ENCODE data around the gene STAT3. TPM values are rescaled to one million over a fixed set of nuclear protein-coding genes. Genes with fewer than 3 reads are reported as not detected.
"Not testable (repeated sequence)": the region's sequence is repeated elsewhere in the genome, so short reads cannot be mapped to it uniquely, and the experiment has no call there.

The STAT3 gene
- total RNA-seq, 2 experiments from 2014 or later, result 14.8 to 28.7 TPM

DNA sequence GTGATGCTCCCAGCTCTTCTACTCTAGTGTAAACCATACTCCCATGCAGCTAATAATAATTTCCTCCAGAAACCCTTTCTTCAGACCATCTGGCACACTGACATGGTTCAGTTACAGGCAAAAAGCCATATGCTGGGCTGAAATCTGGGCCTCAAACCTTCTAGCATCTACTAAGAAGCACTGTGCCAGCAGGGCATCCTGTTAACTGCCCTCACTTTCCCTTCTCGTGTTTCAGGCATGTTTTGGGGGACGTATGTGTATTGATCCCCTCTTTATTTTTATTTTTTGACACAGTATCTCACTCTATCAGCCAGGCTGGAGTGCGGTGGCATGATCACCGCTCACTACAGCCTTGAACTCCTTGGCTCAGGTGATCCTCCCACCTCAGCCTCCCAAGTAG lies 66.7 kb downstream of the STAT3 start:
- Histone ChIP-seq H3K4me2 (ENCODE audit: low read length) (no peak overlapping the region), H3K79me2 (ENCODE audit: insufficient read depth, low read depth, low read length) (no peaks in the 10 kb centered on the region), H3K4me3 (ENCODE audit: low read depth, low read length, poor library complexity, severe bottlenecking) (no peak overlapping the region), H3K27ac (ENCODE audit: low read depth, low read length, poor library complexity, severe bottlenecking) (no peak overlapping the region), H3K9me3 (ENCODE audit: low read length) (no peaks in the 10 kb centered on the region), H3K4me1 (ENCODE audit: insufficient read depth, low read length, poor library complexity, severe bottlenecking) (peaks cover 14% of the 10 kb centered on the region), H2AFZ (ENCODE audit: low read length) (no peak overlapping the region), H3K9me2 (ENCODE audit: insufficient read depth, low read length) (no peaks in the 10 kb centered on the region), H3K36me3 (ENCODE audit: insufficient read depth, low read length) (peaks cover 6% of the 10 kb centered on the region; the same call in 1 of the 2 replicates), H4K20me1 (ENCODE audit: insufficient read depth, low read length) (no peaks in the 10 kb centered on the region)
- BruUV-seq (replicated peaks), result no TSS peak
- no peak for DNase-seq (ENCODE audit: low spot score)
- no peak for TF ChIP-seq CTCF (conservative IDR thresholded peaks at IDR 0.05; ENCODE audit: low read length)
- no peak for TF ChIP-seq EZH2phosphoT487 (IDR thresholded peaks at IDR 0.05; ENCODE audit: borderline replicate concordance, low read depth, low read length)
- ChIA-PET CTCF (ENCODE audit: unreplicated experiment) (interaction anchor here (2.1 kb wide), 1 partner anchor 81 kb away, joined by 8 read pairs; no protein-coding TSS in a partner anchor), POLR2A (no interaction called here)
- intact Hi-C loops (cut with micrococcal nuclease; ENCODE audit: unreplicated experiment), result no loop called here

DNA sequence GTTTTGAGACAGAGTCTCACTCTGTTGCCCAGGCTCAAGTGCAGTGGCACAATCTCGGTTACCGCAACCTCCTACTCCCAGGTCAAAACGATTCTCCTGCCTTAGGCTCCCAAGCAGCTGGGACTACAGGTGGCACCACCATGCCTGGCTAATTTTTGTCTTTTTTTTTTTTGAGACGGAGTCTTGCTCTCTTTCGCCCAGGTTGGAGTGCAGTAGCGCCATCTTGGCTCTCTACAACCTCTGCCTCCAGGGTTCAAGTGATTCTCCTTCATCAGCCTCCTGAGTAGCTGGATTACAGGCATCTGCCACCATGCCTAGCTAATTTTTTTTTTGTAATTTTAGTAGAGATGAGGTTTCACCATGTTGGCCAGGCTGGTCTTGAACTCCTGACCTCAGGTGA lies 70.3 kb downstream of the STAT3 start:
- H3K36me3 ChIP-seq (ENCODE audit: insufficient read depth, low read length); BruUV-seq (replicated peaks); H3K27ac ChIP-seq (ENCODE audit: low read depth, low read length, poor library complexity, severe bottlenecking); H3K4me2 ChIP-seq (ENCODE audit: low read length); H3K9me2 ChIP-seq (ENCODE audit: insufficient read depth, low read length); DNase-seq (ENCODE audit: low spot score); H3K9me3 ChIP-seq (ENCODE audit: low read length); H2AFZ ChIP-seq (ENCODE audit: low read length); H3K79me2 ChIP-seq (ENCODE audit: insufficient read depth, low read depth, low read length); H4K20me1 ChIP-seq (ENCODE audit: insufficient read depth, low read length); CTCF ChIA-PET (ENCODE audit: unreplicated experiment); H3K4me3 ChIP-seq (ENCODE audit: low read depth, low read length, poor library complexity, severe bottlenecking); intact Hi-C loops (cut with micrococcal nuclease; ENCODE audit: unreplicated experiment): not testable (repeated sequence)
- peaks cover 35% of the 10 kb centered on the region for H3K4me1 ChIP-seq (ENCODE audit: insufficient read depth, low read length, poor library complexity, severe bottlenecking)
- POLR2A ChIA-PET, result interaction anchor here (0.6 to 0.8 kb wide), 2 partner anchors 78 to 165 kb away, joined by 3 to 4 read pairs; no protein-coding TSS in a partner anchor

- Histone ChIP-seq H4K20me1 (ENCODE audit: insufficient read depth, low read length) (no peaks in the 10 kb centered on the region), H3K27ac (ENCODE audit: low read depth, low read length, poor library complexity, severe bottlenecking) (no peak overlapping the region), H2AFZ (ENCODE audit: low read length) (no peak overlapping the region), H3K9me3 (ENCODE audit: low read length) (no peaks in the 10 kb centered on the region), H3K9me2 (ENCODE audit: insufficient read depth, low read length) (no peaks in the 10 kb centered on the region), H3K4me2 (ENCODE audit: low read length) (no peak overlapping the region), H3K36me3 (ENCODE audit: insufficient read depth, low read length) (peaks cover 6% of the 10 kb centered on the region; the same call in 1 of the 2 replicates), H3K79me2 (ENCODE audit: insufficient read depth, low read depth, low read length) (no peaks in the 10 kb centered on the region), H3K4me3 (ENCODE audit: low read depth, low read length, poor library complexity, severe bottlenecking) (no peak overlapping the region), H3K4me1 (ENCODE audit: insufficient read depth, low read length, poor library complexity, severe bottlenecking) (peaks cover 39% of the 10 kb centered on the region)
- no peak for DNase-seq (ENCODE audit: low spot score)
- BruUV-seq (replicated peaks), result no TSS peak
- ChIA-PET CTCF (ENCODE audit: unreplicated experiment) (no interaction called here), POLR2A (interaction anchor here (0.6 kb wide), 1 partner anchor 166 kb away, joined by 4 read pairs; no protein-coding TSS in a partner anchor)
- intact Hi-C loops (cut with micrococcal nuclease; ENCODE audit: unreplicated experiment), result no loop called here
- no peak for TF ChIP-seq EZH2phosphoT487 (IDR thresholded peaks at IDR 0.05; ENCODE audit: borderline replicate concordance, low read depth, low read length)
- TF ChIP-seq CTCF (conservative IDR thresholded peaks at IDR 0.05; ENCODE audit: low read length), result no peak
Measured at GRCh38 chr17:42317266-42317845, 70.9 kb downstream of the STAT3 start.
